CD4-positive, alpha-beta T cell treated with Interleukin-15 for 4 hours (primary cell): ENCODE data around the gene GID4.

Experiments used
- DNase-seq: peaks from one replicate; pipeline ENCODE4 v3.0.0-alpha.2; 2020; ENCODE audit warnings: low spot score

Gene GID4

GRCh38 chr17:18017958-18018357, 21.2 kb upstream of the GID4 start:
- no peak for DNase-seq

- DNase-seq, result no peak
Observed at GRCh38 chr17:18018411-18018921, 20.7 kb upstream of the GID4 start.

GRCh38 chr17:18019838-18020154, 19.4 kb upstream of the GID4 start:
- no peak for DNase-seq

GRCh38 chr17:18020971-18021370, 18.2 kb upstream of the GID4 start:
- DNase-seq, result no peak

- DNase-seq, result no peak
Observed at GRCh38 chr17:18021372-18021771, 17.8 kb upstream of the GID4 start.

GRCh38 chr17:18025241-18025944, 13.8 kb upstream of the GID4 start:
- DNase-seq, result peak; percentile 34

- DNase-seq, result peak; percentile 22
Observed at GRCh38 chr17:18025945-18026776, 13.0 kb upstream of the GID4 start.

- DNase-seq, result no peak
Observed at GRCh38 chr17:18027280-18027679, 11.9 kb upstream of the GID4 start.

GRCh38 chr17:18028114-18028951, 10.9 kb upstream of the GID4 start:
- DNase-seq, result no peak

GRCh38 chr17:18028952-18029540, 10.2 kb upstream of the GID4 start:
- DNase-seq, result no peak

- no peak for DNase-seq
Observed at GRCh38 chr17:18031955-18032354, 7.3 kb upstream of the GID4 start.

- DNase-seq, result peak; percentile 79
Observed at GRCh38 chr17:18033442-18034099, 5.6 kb upstream of the GID4 start.

- DNase-seq, result no peak
Observed at GRCh38 chr17:18035704-18036103, 3.5 kb upstream of the GID4 start.

GRCh38 chr17:18037486-18037885, 1.7 kb upstream of the GID4 start:
- no peak for DNase-seq

- peak; percentile 27 for DNase-seq
Observed at GRCh38 chr17:18038149-18038850, 908 bp upstream of the GID4 start.

- no peak for DNase-seq
Observed at GRCh38 chr17:18039535-18040260, 490 bp downstream of the GID4 start.

- DNase-seq, result no peak
Observed at GRCh38 chr17:18040261-18040858, 1.2 kb downstream of the GID4 start.

- no peak for DNase-seq
Observed at GRCh38 chr17:18041776-18042175, 2.6 kb downstream of the GID4 start.

- DNase-seq, result no peak
Observed at GRCh38 chr17:18042983-18043382, 3.8 kb downstream of the GID4 start.

- DNase-seq, result no peak
Observed at GRCh38 chr17:18043491-18043890, 4.3 kb downstream of the GID4 start.
